Measurements from ENCODE around the gene EMC8. TPM values are rescaled to one million over a fixed set of nuclear protein-coding genes. Genes with fewer than 3 reads are reported as not detected.

EMC8 gene
- total RNA-seq, 3 donors from 2014 or later: 18.1 to 30.8 (median 30.7) TPM

GRCh38 chr16:85773044-85773443, 26.3 kb downstream of the EMC8 start:
- no peak for DNase-seq (ENCODE audit: low spot score in 2 of 2)
- Histone ChIP-seq H3K27me3 (no peaks in the 10 kb centered on the region), H3K36me3 (no peaks in the 10 kb centered on the region), H3K27ac (no peak overlapping the region), H3K4me3 (no peak overlapping the region), H3K9me3 (no peaks in the 10 kb centered on the region), H3K4me1 (peaks cover 0 to 9% of the 10 kb centered on the region in 2 donors)
- intact Hi-C loops (cut with DNase I; ENCODE audit: low total_unique reads): no loop called here
- TF ChIP-seq POLR2AphosphoS5 (IDR thresholded peaks at IDR 0.05) (no peak), CTCF (IDR thresholded peaks at IDR 0.05) (no peak), POLR2A (IDR thresholded peaks at IDR 0.05) (no peak)

- TF ChIP-seq POLR2AphosphoS5 (IDR thresholded peaks at IDR 0.05) (no peak), CTCF (IDR thresholded peaks at IDR 0.05) (no peak), POLR2A (IDR thresholded peaks at IDR 0.05) (no peak)
- H3K36me3 ChIP-seq: no peaks in the 10 kb centered on the region
- H3K27ac ChIP-seq: no peak overlapping the region
- H3K4me1 ChIP-seq: no peaks in the 10 kb centered on the region
- no peaks in the 10 kb centered on the region for H3K9me3 ChIP-seq
- H3K4me3 ChIP-seq: no peak overlapping the region
- intact Hi-C loops (cut with DNase I; ENCODE audit: low total_unique reads): no loop called here
- no peaks in the 10 kb centered on the region for H3K27me3 ChIP-seq
- no peak for DNase-seq (ENCODE audit: low spot score in 2 of 2)
Observed at GRCh38 chr16:85770741-85771140, 28.6 kb downstream of the EMC8 start.

GRCh38 chr16:85768199-85768598, 31.1 kb downstream of the EMC8 start:
- Histone ChIP-seq H3K27ac (no peak overlapping the region), H3K36me3 (no peaks in the 10 kb centered on the region), H3K4me1 (no peaks in the 10 kb centered on the region), H3K27me3 (no peaks in the 10 kb centered on the region), H3K4me3 (no peak overlapping the region), H3K9me3 (no peaks in the 10 kb centered on the region)
- intact Hi-C loops (cut with DNase I; ENCODE audit: low total_unique reads): no loop called here
- DNase-seq (ENCODE audit: low spot score in 2 of 2): no peak
- TF ChIP-seq CTCF (IDR thresholded peaks at IDR 0.05): no peak
- no peak for TF ChIP-seq POLR2AphosphoS5 (IDR thresholded peaks at IDR 0.05)
- TF ChIP-seq POLR2A (IDR thresholded peaks at IDR 0.05): no peak

GRCh38 chr16:85767531-85767930, 31.8 kb downstream of the EMC8 start:
- H3K4me1 ChIP-seq: no peaks in the 10 kb centered on the region
- DNase-seq (ENCODE audit: low spot score in 2 of 2): no peak
- no peaks in the 10 kb centered on the region for H3K36me3 ChIP-seq
- H3K27me3 ChIP-seq: no peaks in the 10 kb centered on the region
- no peak overlapping the region for H3K4me3 ChIP-seq
- TF ChIP-seq POLR2AphosphoS5 (IDR thresholded peaks at IDR 0.05): no peak
- H3K9me3 ChIP-seq: no peaks in the 10 kb centered on the region
- intact Hi-C loops (cut with DNase I; ENCODE audit: low total_unique reads): no loop called here
- no peak overlapping the region for H3K27ac ChIP-seq

GRCh38 chr16:85765767-85766166, 33.6 kb downstream of the EMC8 start:
- no peak overlapping the region for H3K4me3 ChIP-seq
- no peak overlapping the region for H3K27ac ChIP-seq
- no peaks in the 10 kb centered on the region for H3K4me1 ChIP-seq
- intact Hi-C loops (cut with DNase I; ENCODE audit: low total_unique reads): no loop called here
- H3K27me3 ChIP-seq: no peaks in the 10 kb centered on the region
- no peaks in the 10 kb centered on the region for H3K36me3 ChIP-seq
- no peak for DNase-seq (ENCODE audit: low spot score in 2 of 2)
- no peak for TF ChIP-seq POLR2A (IDR thresholded peaks at IDR 0.05)
- no peak for TF ChIP-seq CTCF (IDR thresholded peaks at IDR 0.05)
- TF ChIP-seq POLR2AphosphoS5 (IDR thresholded peaks at IDR 0.05): no peak
- no peaks in the 10 kb centered on the region for H3K9me3 ChIP-seq

- Histone ChIP-seq H3K27ac (no peak overlapping the region), H3K36me3 (no peaks in the 10 kb centered on the region), H3K9me3 (no peaks in the 10 kb centered on the region), H3K4me3 (no peak overlapping the region), H3K4me1 (no peaks in the 10 kb centered on the region), H3K27me3 (no peaks in the 10 kb centered on the region)
- TF ChIP-seq POLR2AphosphoS5 (IDR thresholded peaks at IDR 0.05) (no peak), POLR2A (IDR thresholded peaks at IDR 0.05) (no peak), CTCF (IDR thresholded peaks at IDR 0.05) (no peak)
- intact Hi-C loops (cut with DNase I; ENCODE audit: low total_unique reads): no loop called here
- DNase-seq (ENCODE audit: low spot score in 2 of 2): no peak
Observed at GRCh38 chr16:85765211-85765610, 34.1 kb downstream of the EMC8 start.

All from breast epithelium (tissue), 4 donors.